ENCODE results near the gene OR4K2. TPM values are rescaled to one million over a fixed set of nuclear protein-coding genes. Genes with fewer than 3 reads are reported as not detected.
A peak's percentile ranks its signal among the peaks of the same experiment; 100 is the strongest.
"Not testable (repeated sequence)": the region's sequence is repeated elsewhere in the genome, so short reads cannot be mapped to it uniquely, and the experiment has no call there.

The OR4K2 gene, protein sequence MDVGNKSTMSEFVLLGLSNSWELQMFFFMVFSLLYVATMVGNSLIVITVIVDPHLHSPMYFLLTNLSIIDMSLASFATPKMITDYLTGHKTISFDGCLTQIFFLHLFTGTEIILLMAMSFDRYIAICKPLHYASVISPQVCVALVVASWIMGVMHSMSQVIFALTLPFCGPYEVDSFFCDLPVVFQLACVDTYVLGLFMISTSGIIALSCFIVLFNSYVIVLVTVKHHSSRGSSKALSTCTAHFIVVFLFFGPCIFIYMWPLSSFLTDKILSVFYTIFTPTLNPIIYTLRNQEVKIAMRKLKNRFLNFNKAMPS
- total RNA-seq, result not detected
- long read RNA-seq, donor 1, result 0 reads
- long read RNA-seq, donor 2, result 0 reads

DNA sequence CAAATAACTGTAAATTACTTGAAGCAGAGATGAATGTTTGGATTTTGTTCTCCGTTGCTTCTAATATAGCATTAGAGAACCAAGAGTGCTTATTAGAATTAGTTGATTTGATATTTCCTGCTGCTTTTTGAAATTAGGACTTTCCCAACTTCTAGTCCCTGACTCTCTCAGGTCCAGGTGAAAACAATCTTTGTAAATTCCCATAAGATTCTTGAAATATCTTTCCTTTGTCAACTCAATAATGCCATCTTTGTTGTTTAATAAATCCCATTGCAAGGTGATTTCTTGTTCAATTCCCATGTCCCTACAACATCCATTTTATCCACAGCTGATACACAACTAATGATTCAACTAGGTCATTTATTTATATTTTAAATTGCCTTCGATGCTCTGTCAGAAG lies at the start of gene OR4K2:
OR4K2 (plus strand) TSS at position 301 of the 400 bp plus-strand sequence. CDS start 1,126 bp downstream, outside the sequence.
- intact Hi-C loops (cut with DNase I, micrococcal nuclease), result no loop called here
- H3K4me3 ChIP-seq, result no peak within 1 kb of the TSS
- peaks cover 15% of the 10 kb centered on the region for H3K9me3 ChIP-seq
- no peaks in the 10 kb centered on the region for H3K4me1 ChIP-seq (ENCODE audit: low read depth)
- ATAC-seq (no peak), DNase-seq (no peak)
- H3K36me3 ChIP-seq (ENCODE audit: low read depth), result no peaks in the 10 kb centered on the region
- no peak for TF ChIP-seq CTCF (IDR thresholded peaks at IDR 0.05)

- ATAC-seq; intact Hi-C loops (cut with DNase I, micrococcal nuclease): not testable (repeated sequence)
- H3K9me3 ChIP-seq, result peaks cover 53% of the 10 kb centered on the region
Observed at GRCh38 chr14:19827626-19828244, 47.2 kb upstream of the OR4K2 start.

GRCh38 chr14:19828314-19828713 lies 46.6 kb upstream of the OR4K2 start:
- no peak for TF ChIP-seq CTCF (IDR thresholded peaks at IDR 0.05)
- intact Hi-C loops (cut with DNase I, micrococcal nuclease), result no loop called here
- Histone ChIP-seq H3K4me1 (ENCODE audit: low read depth) (no peaks in the 10 kb centered on the region), H3K36me3 (ENCODE audit: low read depth) (no peaks in the 10 kb centered on the region), H3K9me3 (peaks cover 51% of the 10 kb centered on the region), H3K4me3 (no peak overlapping the region)
- ATAC-seq, result no peak
- DNase-seq, result no peak

More at GRCh38 chr14:19827626-19828244, 47.2 kb upstream of the OR4K2 start:
- not testable (repeated sequence) for DNase-seq; H3K4me3 ChIP-seq; H3K36me3 ChIP-seq (ENCODE audit: low read depth); H3K4me1 ChIP-seq (ENCODE audit: low read depth)

- peaks cover 76% of the 10 kb centered on the region for H3K9me3 ChIP-seq
- H3K36me3 ChIP-seq (ENCODE audit: low read depth); H3K4me1 ChIP-seq (ENCODE audit: low read depth); H3K4me3 ChIP-seq; intact Hi-C loops (cut with DNase I, micrococcal nuclease): not testable (repeated sequence)
- DNase-seq (peak in 1 of 3 donors; percentile 46), ATAC-seq (peak; percentile 10)
Observed at GRCh38 chr14:19834203-19834848, 40.6 kb upstream of the OR4K2 start.

GRCh38 chr14:19838433-19838832 lies 36.5 kb upstream of the OR4K2 start:
- Histone ChIP-seq H3K4me1 (ENCODE audit: low read depth) (no peaks in the 10 kb centered on the region), H3K4me3 (no peak overlapping the region), H3K36me3 (ENCODE audit: low read depth) (no peaks in the 10 kb centered on the region), H3K9me3 (peaks cover 85% of the 10 kb centered on the region)
- no peak for TF ChIP-seq CTCF (IDR thresholded peaks at IDR 0.05)
- intact Hi-C loops (cut with DNase I, micrococcal nuclease), result no loop called here
- no peak for DNase-seq
- ATAC-seq, result no peak

GRCh38 chr14:19851365-19851764 lies 23.6 kb upstream of the OR4K2 start:
- no peak for TF ChIP-seq CTCF (IDR thresholded peaks at IDR 0.05)
- no peak for DNase-seq
- ATAC-seq, result no peak
- Histone ChIP-seq H3K4me1 (ENCODE audit: low read depth) (no peaks in the 10 kb centered on the region), H3K4me3 (no peak overlapping the region), H3K36me3 (ENCODE audit: low read depth) (no peaks in the 10 kb centered on the region), H3K9me3 (peaks cover 45% of the 10 kb centered on the region)
- intact Hi-C loops (cut with DNase I, micrococcal nuclease), result no loop called here

DNA sequence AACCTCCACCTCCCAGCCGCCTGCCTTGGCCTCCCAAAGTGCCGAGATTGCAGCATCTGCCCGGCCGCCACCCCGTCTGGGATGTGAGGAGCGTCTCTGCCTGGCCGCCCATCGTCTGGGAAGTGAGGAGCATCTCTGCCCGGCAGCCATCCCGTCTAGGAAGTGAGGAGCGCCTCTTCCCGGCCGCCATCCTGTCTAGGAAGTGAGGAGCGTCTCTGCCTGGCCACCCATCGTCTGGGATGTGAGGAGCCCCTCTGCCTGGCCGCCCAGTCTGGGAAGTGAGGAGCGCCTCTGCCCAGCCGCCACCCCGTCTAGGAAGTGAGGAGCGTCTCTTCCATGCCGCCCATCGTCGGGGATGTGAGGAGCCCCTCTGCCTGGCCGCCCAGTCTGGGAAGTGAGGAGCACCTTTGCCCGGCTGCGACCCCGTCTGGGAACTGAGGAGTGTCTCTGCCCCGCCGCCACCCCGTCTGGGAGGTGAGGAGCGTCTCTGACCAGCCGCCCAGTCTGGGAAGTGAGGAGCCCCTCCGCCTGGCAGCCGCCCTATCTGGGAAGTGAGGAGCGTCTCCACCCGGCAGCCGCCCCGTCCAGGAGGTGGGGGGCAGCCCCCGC lies 8.8 kb upstream of the OR4K2 start:
- DNase-seq, result peak in 1 of 3 donors; percentile 52
- peaks cover 62% of the 10 kb centered on the region for H3K9me3 ChIP-seq
- H3K4me1 ChIP-seq (ENCODE audit: low read depth); intact Hi-C loops (cut with DNase I, micrococcal nuclease); H3K36me3 ChIP-seq (ENCODE audit: low read depth); ATAC-seq; H3K4me3 ChIP-seq: not testable (repeated sequence)

Measured in mucosa of descending colon (tissue), 3 donors.